CD4-positive, alpha-beta T cell treated with Interferon alpha-2 for 1 hour (primary cell): Measurements from ENCODE around the gene SORL1-AS1.
A peak's percentile ranks its signal among the peaks of the same experiment; 100 is the strongest.
"Not testable (repeated sequence)": the region's sequence is repeated elsewhere in the genome, so short reads cannot be mapped to it uniquely, and the experiment has no call there.

Experiments used
- DNase-seq, 2 donors: peaks; one replicate each; pipeline ENCODE4 v3.0.0-alpha.2; 2020 to 2022

The SORL1-AS1 gene

GRCh38 chr11:121426476-121427399 is 26.0 kb downstream of the SORL1-AS1 start:
- peak; percentile 44 to 52 for DNase-seq

GRCh38 chr11:121425828-121426227 is 26.9 kb downstream of the SORL1-AS1 start:
- no peak for DNase-seq

DNA sequence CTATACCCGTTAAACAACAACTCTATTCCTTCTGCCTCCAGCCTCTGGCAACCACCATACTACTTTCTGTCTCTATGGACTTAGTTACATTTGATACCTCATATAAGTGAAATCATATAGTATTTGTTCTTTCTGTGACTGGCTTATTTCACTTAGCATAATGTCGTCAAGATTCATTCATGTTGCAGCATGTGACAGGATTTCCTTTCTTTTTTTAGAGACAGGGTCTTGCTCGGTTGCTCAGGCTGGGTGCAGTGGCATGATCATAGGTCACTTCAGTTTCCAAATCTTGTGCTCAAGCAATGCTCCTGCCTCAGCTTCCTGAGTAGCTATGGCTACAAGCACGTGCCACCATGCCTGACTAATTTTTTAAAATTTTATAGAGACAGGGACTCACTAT is 30.1 kb downstream of the SORL1-AS1 start:
- peak; percentile 31 to 37 for DNase-seq

GRCh38 chr11:121421149-121421901 is 31.4 kb downstream of the SORL1-AS1 start:
- DNase-seq, result no peak

GRCh38 chr11:121420398-121420797 is 32.4 kb downstream of the SORL1-AS1 start:
- peak in 1 of 2 donors; percentile 27 for DNase-seq

- no peak for DNase-seq
These were observed 32.9 kb downstream of the SORL1-AS1 start for GRCh38 chr11:121419836-121420235.

DNA sequence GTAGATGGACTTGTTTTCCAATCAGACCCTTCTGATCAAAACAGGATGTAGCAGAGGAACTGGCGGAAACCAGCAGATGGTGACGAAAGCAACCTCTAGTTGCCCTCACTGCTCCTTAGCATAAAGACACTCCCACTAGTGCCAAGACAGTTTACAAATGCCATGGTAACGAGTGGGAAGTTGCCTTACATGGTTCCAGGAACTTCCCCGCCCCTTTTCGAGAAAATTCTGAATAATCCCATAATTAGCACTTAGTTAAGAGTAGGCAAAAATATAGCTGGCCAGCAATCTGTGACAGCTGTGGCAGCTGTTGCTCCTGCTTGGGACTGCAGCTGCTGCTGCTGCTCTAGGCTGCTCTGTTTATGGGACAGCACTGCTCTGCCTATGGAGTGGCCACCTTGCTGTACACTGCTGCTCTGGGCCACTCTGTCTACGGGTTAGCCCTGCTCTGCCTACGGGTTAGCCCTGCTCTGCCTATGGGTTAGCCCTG is 34.1 kb downstream of the SORL1-AS1 start:
- peak; percentile 88 to 91 for DNase-seq

GRCh38 chr11:121417607-121418006 is 35.2 kb downstream of the SORL1-AS1 start:
- DNase-seq, result no peak

- peak; percentile 80 for DNase-seq
These were observed 35.7 kb downstream of the SORL1-AS1 start for GRCh38 chr11:121417055-121417551.

DNA sequence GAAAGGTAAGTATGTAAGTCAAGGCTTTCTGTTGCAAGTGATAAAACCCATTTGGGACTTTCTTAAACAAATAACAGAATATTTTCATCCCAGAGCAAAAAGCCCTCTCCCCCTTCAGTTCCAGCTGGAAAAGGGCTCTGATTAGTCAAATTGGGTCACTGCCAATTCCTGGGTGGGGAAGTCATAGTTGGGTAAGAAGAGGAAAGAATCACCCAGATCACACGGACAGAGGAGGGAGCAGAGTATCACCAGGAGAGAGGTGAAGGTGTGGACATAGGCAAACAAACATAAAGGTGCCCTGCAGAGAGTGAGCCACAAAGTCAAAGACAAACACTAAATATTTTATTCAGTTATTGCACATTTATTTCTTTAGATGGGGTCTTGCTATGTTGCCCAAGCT is 36.9 kb downstream of the SORL1-AS1 start:
- DNase-seq, result no peak

- no peak for DNase-seq
These were observed 38.4 kb downstream of the SORL1-AS1 start for GRCh38 chr11:121414141-121414913.

- no peak for DNase-seq
These were observed 39.9 kb downstream of the SORL1-AS1 start for GRCh38 chr11:121412711-121413415.

DNA sequence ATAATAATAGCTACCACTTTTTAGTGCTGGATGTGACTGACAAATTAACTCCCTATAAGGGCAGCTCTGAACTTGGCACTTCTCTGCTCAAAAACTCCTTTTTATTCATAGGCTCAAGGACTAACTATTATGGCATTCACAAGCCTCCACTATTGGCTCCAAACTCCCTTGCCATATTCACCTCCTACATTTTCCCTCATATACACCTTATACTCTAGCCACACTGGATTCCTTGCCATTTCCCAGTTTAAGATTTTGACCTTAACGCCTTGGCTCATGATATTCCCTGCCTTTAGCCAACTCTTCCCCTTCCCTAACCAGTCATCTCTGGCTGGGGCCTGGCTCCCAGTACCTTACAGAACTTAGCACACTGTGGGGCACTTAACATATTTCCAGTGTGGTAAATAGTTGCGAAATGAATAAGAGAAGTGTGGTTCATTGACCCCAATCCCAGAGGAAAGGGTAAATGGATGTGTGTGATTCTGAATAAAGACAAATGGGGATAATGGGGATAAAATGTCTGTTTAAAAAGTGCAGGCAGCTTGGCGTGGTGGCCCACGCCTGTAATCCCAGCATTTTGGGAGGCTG is 40.7 kb downstream of the SORL1-AS1 start:
- no peak for DNase-seq

GRCh38 chr11:121411330-121411729 is 41.4 kb downstream of the SORL1-AS1 start:
- DNase-seq, result not testable (repeated sequence)

GRCh38 chr11:121410041-121410440 is 42.7 kb downstream of the SORL1-AS1 start:
- not testable (repeated sequence) for DNase-seq

GRCh38 chr11:121408830-121409229 is 43.9 kb downstream of the SORL1-AS1 start:
- no peak for DNase-seq

DNA sequence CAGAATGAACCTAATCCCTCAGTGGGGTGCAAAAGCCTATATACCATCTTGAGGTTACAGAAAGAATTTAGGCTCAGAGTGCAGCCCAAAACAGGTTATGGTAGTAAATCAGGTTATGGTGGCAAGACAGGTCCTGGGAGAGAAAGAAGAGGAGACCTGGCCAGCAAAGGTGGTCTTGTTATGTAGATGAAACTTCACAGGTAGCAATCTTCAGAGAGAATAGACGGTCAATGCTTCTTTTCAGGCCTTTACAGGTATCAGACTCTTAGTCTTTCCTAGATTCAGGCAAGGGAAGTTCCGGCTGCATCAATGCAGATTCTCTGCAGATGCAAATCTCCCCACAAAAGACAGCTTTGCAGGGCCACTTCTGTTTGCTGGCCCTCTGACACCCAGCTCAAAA is 46.5 kb downstream of the SORL1-AS1 start:
- no peak for DNase-seq

- DNase-seq, result no peak
These were observed 47.1 kb downstream of the SORL1-AS1 start for GRCh38 chr11:121405646-121406045.

GRCh38 chr11:121394785-121395184 is 58.0 kb downstream of the SORL1-AS1 start:
- DNase-seq, result no peak

DNA sequence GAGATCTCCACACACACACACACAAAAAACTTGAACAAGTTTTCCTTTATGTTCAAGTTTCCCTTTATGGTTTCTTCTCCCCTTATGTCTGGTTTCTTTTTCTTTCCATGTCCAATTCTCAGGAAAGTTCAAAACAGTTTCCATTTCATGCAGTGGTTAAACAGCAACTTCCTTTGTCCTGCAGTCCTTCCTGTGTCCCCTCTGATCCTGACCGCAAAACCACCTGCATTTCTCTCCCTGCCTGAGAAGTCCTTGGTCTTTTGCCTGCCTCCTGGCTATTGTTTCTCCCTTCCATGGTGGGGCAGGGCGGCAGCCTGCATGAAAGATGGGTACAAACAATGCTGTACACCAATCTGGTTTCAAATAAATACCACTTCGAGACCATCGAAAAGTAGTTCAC is 58.9 kb downstream of the SORL1-AS1 start:
- DNase-seq, result no peak

- DNase-seq, result no peak
These were observed 60.9 kb downstream of the SORL1-AS1 start for GRCh38 chr11:121391914-121392313.

- DNase-seq, result no peak
These were observed 63.1 kb downstream of the SORL1-AS1 start for GRCh38 chr11:121389651-121390050.
